K562 (cell line): ENCODE measurements around the gene E2F2. TPM values are rescaled to one million over a fixed set of nuclear protein-coding genes. Genes with fewer than 3 reads are reported as not detected.

Experiments used
- CBX2 ChIP-seq: fragments of 200-600 bp; sonication (generic); IDR thresholded peaks from one replicate; pipeline ENCODE4 v1.6.1; 2012; ENCODE audit warnings: mild to moderate bottlenecking, low read length, inconsistent platforms; ENCODE audit not compliant: insufficient read depth, poor library complexity, severe bottlenecking
- CTBP1 ChIP-seq: fragments of 450-650 bp; IDR thresholded peaks from 2 replicates; pipeline ENCODE4 v1.6.1; 2016; ENCODE audit warnings: borderline replicate concordance
- ETV6 ChIP-seq, 3 experiments: fragments of 150-350 bp in 1 of 3; sonication (generic) in 1 of 3; formaldehyde crosslinking in 1 of 3; IDR thresholded peaks; 2 replicates each; pipeline versions ENCODE4 v1.6.1 to v1.8.0; 2014 to 2022; ENCODE audit warnings: borderline replicate concordance in 2 of 3, low read depth in 2 of 3, antibody characterized with exemption in 1 of 3, low read length in 1 of 3, mild to moderate bottlenecking in 1 of 3, missing genetic modification reagents in 1 of 3
- HNRNPH1 ChIP-seq: fragments of 200-400 bp; formaldehyde crosslinking; optimal IDR thresholded peaks from 2 replicates; pipeline ENCODE3; 2017; ENCODE audit warnings: low read depth, mild to moderate bottlenecking, low read length, moderate library complexity
- KLF16 ChIP-seq: IDR thresholded peaks from 2 replicates; pipeline ENCODE4 v1.6.1; 2016; ENCODE audit warnings: antibody characterized with exemption
- MAX ChIP-seq: sonication (generic); formaldehyde crosslinking; IDR thresholded peaks from 2 replicates; pipeline ENCODE4 v1.9.0; 2022; ENCODE audit warnings: mild to moderate bottlenecking, missing genetic modification reagents
- MBD1 ChIP-seq: fragments of 250-450 bp; sonication (Bioruptor Pico); IDR thresholded peaks from 2 replicates; pipeline ENCODE4 v1.8.0; 2022; ENCODE audit warnings: inconsistent platforms
- NBN ChIP-seq: fragments of 450-650 bp; IDR thresholded peaks from 2 replicates; pipeline ENCODE4 v1.6.1; 2016; ENCODE audit warnings: low read depth, mild to moderate bottlenecking
- NRF1 ChIP-seq, 2 experiments: fragments of 450-650 bp; IDR thresholded peaks in 1 of 2; conservative IDR thresholded peaks in 1 of 2; 2 replicates each; pipeline ENCODE4 v1.6.1; 2014; ENCODE audit warnings: mild to moderate bottlenecking in 2 of 2
- NUFIP1 ChIP-seq: fragments of 450-650 bp; IDR thresholded peaks from 2 replicates; pipeline ENCODE4 v1.6.1; 2018; ENCODE audit not compliant: partially characterized antibody
- POLR2G ChIP-seq: fragments of 200-400 bp; formaldehyde crosslinking; IDR thresholded peaks from 2 replicates; pipeline ENCODE4 v1.6.1; 2017; ENCODE audit warnings: low read depth, mild to moderate bottlenecking, antibody characterized with exemption, low read length, moderate library complexity
- RNF2 ChIP-seq: sonication (generic); IDR thresholded peaks from 2 replicates; pipeline ENCODE4 v1.6.1; 2016
- SNIP1 ChIP-seq: fragments of 450-650 bp; IDR thresholded peaks from 2 replicates; pipeline ENCODE4 v1.7.1; 2017; ENCODE audit warnings: low read depth, mild to moderate bottlenecking
- STAT5A ChIP-seq: IDR thresholded peaks from 2 replicates; pipeline ENCODE4 v1.6.1; 2012; ENCODE audit warnings: low read length, inconsistent platforms, borderline replicate concordance
- TCFL5 ChIP-seq: fragments of 250-450 bp; sonication (Bioruptor Pico); conservative IDR thresholded peaks from 2 replicates; pipeline ENCODE4 v1.6.1; 2021; ENCODE audit warnings: mild to moderate bottlenecking, moderate library complexity, matching md5 sums
- TGIF2 ChIP-seq: sonication (generic); formaldehyde crosslinking; IDR thresholded peaks from 2 replicates; pipeline ENCODE4 v1.8.1; 2022; ENCODE audit warnings: mild to moderate bottlenecking, missing genetic modification reagents, moderate library complexity
- THRAP3 ChIP-seq: fragments of 450-650 bp; IDR thresholded peaks from 2 replicates; pipeline ENCODE4 v1.6.1; 2016; ENCODE audit warnings: mild to moderate bottlenecking, inconsistent platforms, borderline replicate concordance
- TSHZ1 ChIP-seq: fragments of 250-450 bp; sonication (Bioruptor Pico); IDR thresholded peaks from 2 replicates; pipeline ENCODE4 v1.4.0; 2020; ENCODE audit warnings: mild to moderate bottlenecking, moderate library complexity
- U2AF1 ChIP-seq: fragments of 200-400 bp; formaldehyde crosslinking; optimal IDR thresholded peaks from 2 replicates; pipeline ENCODE3; 2017; ENCODE audit warnings: mild to moderate bottlenecking, low read depth, low read length, moderate library complexity
- XRCC3 ChIP-seq: fragments of 450-650 bp; IDR thresholded peaks from 2 replicates; pipeline ENCODE4 v1.6.1; 2017; ENCODE audit warnings: mild to moderate bottlenecking, moderate library complexity
- ZNF445 ChIP-seq: fragments of 250-450 bp; sonication (Bioruptor Pico); IDR thresholded peaks from 2 replicates; pipeline ENCODE4 v1.4.0; 2020; ENCODE audit warnings: low read depth, mild to moderate bottlenecking, moderate library complexity
- ZNF668 ChIP-seq: fragments of 250-450 bp; sonication (Bioruptor Pico); IDR thresholded peaks from 2 replicates; pipeline ENCODE4 v1.8.0; 2022; ENCODE audit warnings: mild to moderate bottlenecking, inconsistent platforms
- ZNF778 ChIP-seq: fragments of 450-650 bp; formaldehyde crosslinking; IDR thresholded peaks from 2 replicates; pipeline ENCODE4 v1.4.0; 2020; ENCODE audit warnings: mild to moderate bottlenecking, moderate library complexity
- ZNF79 ChIP-seq: fragments of 250-450 bp; sonication (Bioruptor Pico); IDR thresholded peaks from 2 replicates; pipeline ENCODE4 v1.4.0; 2020; ENCODE audit warnings: low read depth, mild to moderate bottlenecking, moderate library complexity
- polyA plus RNA-seq, 8 experiments: library from polyadenylated mRNA; depleted of rRNA in 4 of 8; stranded (reverse) in 5 of 8; unstranded in 3 of 8; fragments of >200 nt; fragmentation: Nextera tagmentation in 2 of 8; fragmentation: Illumina TruSeq in 1 of 8; extraction: Ambion mirVana in 2 of 8; extraction: Trizol in 1 of 8; gene quantifications; 2 replicates each; pipeline versions ENCODE4 v1.2.1 to v1.2.3, GENCODE V29; 2011 to 2014; ENCODE audit warnings: inconsistent platforms in 1 of 8, missing spikeins in 1 of 8
- total RNA-seq, 7 experiments: library from RNA; depleted of rRNA in 6 of 7; stranded (reverse); fragments of >200 nt in 6 of 7; fragmentation: Illumina TruSeq in 2 of 7; extraction: Trizol in 2 of 7; gene quantifications; 2 replicates each; pipeline versions ENCODE4 v1.2.1 to v1.2.3, GENCODE V29; 2011 to 2021; ENCODE audit warnings: low replicate concordance in 1 of 7

E2F2 gene
- total and polyA plus RNA-seq, 9 of the 15 experiments (the other 6 are each of a cell fraction or from before 2014, with no cell fraction given), result 3.1 to 25.3 (median 11.4) TPM

GRCh38 chr1:23478896-23479665 lies 52.0 kb downstream of the E2F2 start (continued):
- TF ChIP-seq ZNF778 (no peak), U2AF1 (no peak), CTBP1 (peak; percentile 93; the same call in 1 of the 2 replicates), ZNF79 (CRISPR knock-in tag) (no peak), CBX2 (no peak), KLF16 (0 out of 2 replicates have a peak, but pooled peaks have one; percentile 8), RNF2 (peak; percentile 77; the same call in 1 of the 2 replicates), MAX (no peak; the same call in 1 of the 2 replicates), SNIP1 (no peak), HNRNPH1 (no peak), TCFL5 (CRISPR knock-in tag) (no peak), TGIF2 (CRISPR knock-in tag) (no peak), NUFIP1 (no peak), NBN (peak; percentile 67), ETV6 (IDR thresholded peaks at IDR 0.05; ENCODE audit: borderline replicate concordance in 1 of 2, low read depth in 2 of 2, low read length in 1 of 2) (no peak), ETV6 (CRISPR knock-in tag; IDR thresholded peaks at IDR 0.05; ENCODE audit: borderline replicate concordance) (no peak), NRF1 (conservative IDR thresholded peaks at IDR 0.05 in 1 of 2, IDR thresholded peaks at IDR 0.05 in 1 of 2) (peak; percentile 61 to 72; a peak in 3 of 4 replicates), ZNF668 (CRISPR knock-in tag) (0 out of 2 replicates have a peak, but pooled peaks have one; percentile 31), THRAP3 (no peak), STAT5A (no peak), MBD1 (CRISPR knock-in tag) (no peak), ZNF445 (CRISPR knock-in tag) (no peak), XRCC3 (no peak), TSHZ1 (CRISPR knock-in tag) (no peak), POLR2G (no peak)
